ENCODE results near the gene TMEM140.

DNA sequence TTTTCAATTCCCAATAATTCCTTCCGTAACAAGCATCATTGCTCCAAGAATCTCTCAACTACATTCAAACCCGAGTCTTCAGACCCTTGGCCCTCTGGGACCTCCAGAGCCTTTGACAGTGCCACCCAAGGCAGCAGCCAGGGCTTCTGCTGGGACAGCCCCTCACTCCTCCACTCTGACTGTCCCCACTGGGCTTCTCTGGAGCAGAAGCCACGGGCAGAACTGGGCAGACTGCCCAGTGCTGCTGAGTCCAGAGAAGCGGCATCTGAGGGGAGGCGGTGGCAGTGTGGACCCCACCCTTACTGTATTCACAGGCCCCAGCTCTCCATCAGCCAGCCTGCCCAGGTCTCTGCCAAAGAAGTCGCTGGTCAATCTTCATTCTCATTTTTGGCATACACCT is 13.8 kb downstream of the TMEM140 start:
- TF ChIP-seq, protein P1, sequence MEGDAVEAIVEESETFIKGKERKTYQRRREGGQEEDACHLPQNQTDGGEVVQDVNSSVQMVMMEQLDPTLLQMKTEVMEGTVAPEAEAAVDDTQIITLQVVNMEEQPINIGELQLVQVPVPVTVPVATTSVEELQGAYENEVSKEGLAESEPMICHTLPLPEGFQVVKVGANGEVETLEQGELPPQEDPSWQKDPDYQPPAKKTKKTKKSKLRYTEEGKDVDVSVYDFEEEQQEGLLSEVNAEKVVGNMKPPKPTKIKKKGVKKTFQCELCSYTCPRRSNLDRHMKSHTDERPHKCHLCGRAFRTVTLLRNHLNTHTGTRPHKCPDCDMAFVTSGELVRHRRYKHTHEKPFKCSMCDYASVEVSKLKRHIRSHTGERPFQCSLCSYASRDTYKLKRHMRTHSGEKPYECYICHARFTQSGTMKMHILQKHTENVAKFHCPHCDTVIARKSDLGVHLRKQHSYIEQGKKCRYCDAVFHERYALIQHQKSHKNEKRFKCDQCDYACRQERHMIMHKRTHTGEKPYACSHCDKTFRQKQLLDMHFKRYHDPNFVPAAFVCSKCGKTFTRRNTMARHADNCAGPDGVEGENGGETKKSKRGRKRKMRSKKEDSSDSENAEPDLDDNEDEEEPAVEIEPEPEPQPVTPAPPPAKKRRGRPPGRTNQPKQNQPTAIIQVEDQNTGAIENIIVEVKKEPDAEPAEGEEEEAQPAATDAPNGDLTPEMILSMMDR (IDR thresholded peaks at IDR 0.05) = no peak
- TF ChIP-seq POLR2A (IDR thresholded peaks at IDR 0.05) = no peak
